ENCODE data around the gene COL5A1.

Gene COL5A1

GRCh38 chr9:134885679-134886412 lies 244.2 kb downstream of the COL5A1 start:
- no peak for DNase-seq

GRCh38 chr9:134886413-134886913 lies 244.9 kb downstream of the COL5A1 start:
- no peak for DNase-seq

GRCh38 chr9:134887219-134887618 lies 245.6 kb downstream of the COL5A1 start:
- no peak for DNase-seq

- DNase-seq: no peak
Observed at GRCh38 chr9:134887686-134888602, 246.3 kb downstream of the COL5A1 start.

- DNase-seq: no peak
Observed at GRCh38 chr9:134888603-134889190, 247.1 kb downstream of the COL5A1 start.

- DNase-seq: no peak
Observed at GRCh38 chr9:134889386-134890154, 248.0 kb downstream of the COL5A1 start.

- DNase-seq: no peak
Observed at GRCh38 chr9:134890155-134890495, 248.5 kb downstream of the COL5A1 start.

- DNase-seq: no peak
Observed at GRCh38 chr9:134891053-134891452, 249.4 kb downstream of the COL5A1 start.

GRCh38 chr9:134891713-134892112 lies 250.1 kb downstream of the COL5A1 start:
- DNase-seq: no peak

GRCh38 chr9:134892221-134892620 lies 250.6 kb downstream of the COL5A1 start:
- DNase-seq: no peak

GRCh38 chr9:134892820-134893420 lies 251.3 kb downstream of the COL5A1 start:
- DNase-seq: no peak
